Activated B cell treated with CpG ODN at 0.5 μM for 24 hours (primary cell): ENCODE measurements around the gene PRAMEF17. TPM values are rescaled to one million over a fixed set of nuclear protein-coding genes. Genes with fewer than 3 reads are reported as not detected.
"Not testable (repeated sequence)": the region's sequence is repeated elsewhere in the genome, so short reads cannot be mapped to it uniquely, and the experiment has no call there.

ENCODE experiments used
- ATAC-seq: fragments of 200-7000 bp; cut with Tn5 transposase; one replicate; pipeline ENCODE4 v1.10.0; 2021; ENCODE audit warnings: low read depth, mild to moderate bottlenecking, moderate library complexity
- CTCF ChIA-PET: fragments of 350-600 bp; sonication (Branson Sonifier 250); formaldehyde crosslinking; loops from one replicate; lab custom pipeline; 2021; ENCODE audit warnings: antibody characterized with exemption; lab: Charles Lee
- POLR2A ChIA-PET: fragments of 350-600 bp; sonication (Branson Sonifier 250); formaldehyde crosslinking; loops from one replicate; lab custom pipeline; 2021; ENCODE audit warnings: antibody characterized with exemption; lab: Charles Lee
- DNase-seq: peaks from one replicate; pipeline ENCODE4 v3.0.0; 2022
- H3K27ac Mint-ChIP-seq: one replicate; pipeline ENCODE4 v1.8.0; 2020; ENCODE audit warnings: mixed read lengths
- H3K27me3 Mint-ChIP-seq: one replicate; pipeline ENCODE4 v1.8.0; 2021; ENCODE audit warnings: mixed read lengths
- H3K36me3 Mint-ChIP-seq: one replicate; pipeline ENCODE4 v1.8.0; 2021; ENCODE audit warnings: low read depth, mixed read lengths
- H3K4me1 Mint-ChIP-seq: one replicate; pipeline ENCODE4 v1.8.0; 2021; ENCODE audit warnings: mixed read lengths
- H3K4me3 Mint-ChIP-seq: one replicate; pipeline ENCODE4 v1.8.0; 2020; ENCODE audit warnings: mild to moderate bottlenecking, mixed read lengths
- H3K9me3 Mint-ChIP-seq: one replicate; pipeline ENCODE4 v1.8.0; 2020; ENCODE audit warnings: mixed read lengths
- CTCF ChIP-seq: fragments of 200-600 bp; IDR thresholded peaks from one replicate; pipeline ENCODE4 v1.8.0; 2022; ENCODE audit warnings: antibody characterized with exemption, mild to moderate bottlenecking
- intact Hi-C: fragments of 100-400 bp; cut with micrococcal nuclease; formaldehyde crosslinking; loops from one replicate; pipeline ENCODE4 v1.15.1; 2024
- total RNA-seq: library from RNA; stranded (reverse); gene quantifications from 2 replicates; pipeline ENCODE4 v1.2.3, GENCODE V29; 2022

PRAMEF17 gene
- total RNA-seq, 1 donor from 2014 or later: not detected

GRCh38 chr1:13393004-13393403 lies 3.6 kb downstream of the PRAMEF17 start:
- ATAC-seq, H3K4me3 Mint-ChIP-seq, H3K4me1 Mint-ChIP-seq, intact Hi-C loops, DNase-seq, POLR2A ChIA-PET, H3K36me3 Mint-ChIP-seq, H3K9me3 Mint-ChIP-seq, H3K27ac Mint-ChIP-seq, CTCF ChIA-PET, H3K27me3 Mint-ChIP-seq: not testable (repeated sequence)

GRCh38 chr1:13394761-13395160 lies 5.3 kb downstream of the PRAMEF17 start:
- ATAC-seq, POLR2A ChIA-PET, H3K27ac Mint-ChIP-seq, CTCF ChIA-PET, H3K9me3 Mint-ChIP-seq, intact Hi-C loops, H3K4me3 Mint-ChIP-seq, H3K36me3 Mint-ChIP-seq, H3K4me1 Mint-ChIP-seq, DNase-seq, H3K27me3 Mint-ChIP-seq: not testable (repeated sequence)

GRCh38 chr1:13395311-13395710 lies 5.9 kb downstream of the PRAMEF17 start:
- ATAC-seq, DNase-seq, POLR2A ChIA-PET, H3K4me3 Mint-ChIP-seq, H3K36me3 Mint-ChIP-seq, intact Hi-C loops, H3K27me3 Mint-ChIP-seq, H3K27ac Mint-ChIP-seq, H3K4me1 Mint-ChIP-seq, CTCF ChIA-PET, H3K9me3 Mint-ChIP-seq: not testable (repeated sequence)

- Mint-ChIP-seq H3K4me1 (no peaks in the 10 kb centered on the region), H3K36me3 (no peaks in the 10 kb centered on the region), H3K9me3 (no peaks in the 10 kb centered on the region), H3K27me3 (peaks cover 2% of the 10 kb centered on the region), H3K27ac (no peak overlapping the region), H3K4me3 (no peak overlapping the region)
- TF ChIP-seq CTCF: no peak
- intact Hi-C loops: no loop called here
- no peak for DNase-seq
- ATAC-seq: no peak
- ChIA-PET CTCF (no interaction called here), POLR2A (no interaction called here)
Observed at GRCh38 chr1:13407811-13408210, 18.4 kb downstream of the PRAMEF17 start.

GRCh38 chr1:13410150-13410549 lies 20.7 kb downstream of the PRAMEF17 start, which contains the start of gene PRAMEF20:
Gene PRAMEF20, plus strand, starts transcription at chr1:13410450. Its CDS starts 5,905 bp downstream, at chr1:13416355.
- DNase-seq, ATAC-seq, CTCF ChIA-PET, H3K9me3 Mint-ChIP-seq, POLR2A ChIA-PET, H3K4me1 Mint-ChIP-seq, intact Hi-C loops, H3K4me3 Mint-ChIP-seq, H3K27ac Mint-ChIP-seq, H3K36me3 Mint-ChIP-seq, H3K27me3 Mint-ChIP-seq: not testable (repeated sequence)

- POLR2A ChIA-PET: no interaction called here
- Mint-ChIP-seq H3K27me3 (peaks cover 5% of the 10 kb centered on the region), H3K4me3 (no peak overlapping the region), H3K36me3 (no peaks in the 10 kb centered on the region), H3K27ac (no peak overlapping the region), H3K9me3 (peaks cover 3% of the 10 kb centered on the region), H3K4me1 (no peaks in the 10 kb centered on the region)
- CTCF ChIA-PET: no interaction called here
- TF ChIP-seq CTCF: no peak
- DNase-seq (no peak), ATAC-seq (no peak)
- intact Hi-C loops: no loop called here
Observed at GRCh38 chr1:13430495-13430894, 41.1 kb downstream of the PRAMEF17 start.

GRCh38 chr1:13432251-13432650 lies 42.8 kb downstream of the PRAMEF17 start:
- H3K27me3 Mint-ChIP-seq: peaks cover 5% of the 10 kb centered on the region
- no peak for DNase-seq
- CTCF ChIA-PET: no interaction called here
- no peak overlapping the region for H3K4me3 Mint-ChIP-seq
- POLR2A ChIA-PET: no interaction called here
- no peak overlapping the region for H3K27ac Mint-ChIP-seq
- H3K36me3 Mint-ChIP-seq: no peaks in the 10 kb centered on the region
- no peak for TF ChIP-seq CTCF
- peaks cover 3% of the 10 kb centered on the region for H3K9me3 Mint-ChIP-seq
- intact Hi-C loops: no loop called here
- no peaks in the 10 kb centered on the region for H3K4me1 Mint-ChIP-seq
- no peak for ATAC-seq

- intact Hi-C loops, H3K4me3 Mint-ChIP-seq, DNase-seq, H3K27me3 Mint-ChIP-seq, H3K36me3 Mint-ChIP-seq, CTCF ChIA-PET, H3K27ac Mint-ChIP-seq, ATAC-seq, H3K9me3 Mint-ChIP-seq, H3K4me1 Mint-ChIP-seq: not testable (repeated sequence)
- POLR2A ChIA-PET: interaction anchor here (0.6 kb wide), 1 partner anchor 229 kb away, joined by 6 read pairs; no protein-coding TSS in a partner anchor
Observed at GRCh38 chr1:13433694-13434358, 44.4 kb downstream of the PRAMEF17 start.
